Measurements from ENCODE around the gene GPHB5.
"Not testable (repeated sequence)": the region's sequence is repeated elsewhere in the genome, so short reads cannot be mapped to it uniquely, and the experiment has no call there.

GPHB5 gene, protein sequence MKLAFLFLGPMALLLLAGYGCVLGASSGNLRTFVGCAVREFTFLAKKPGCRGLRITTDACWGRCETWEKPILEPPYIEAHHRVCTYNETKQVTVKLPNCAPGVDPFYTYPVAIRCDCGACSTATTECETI

DNA sequence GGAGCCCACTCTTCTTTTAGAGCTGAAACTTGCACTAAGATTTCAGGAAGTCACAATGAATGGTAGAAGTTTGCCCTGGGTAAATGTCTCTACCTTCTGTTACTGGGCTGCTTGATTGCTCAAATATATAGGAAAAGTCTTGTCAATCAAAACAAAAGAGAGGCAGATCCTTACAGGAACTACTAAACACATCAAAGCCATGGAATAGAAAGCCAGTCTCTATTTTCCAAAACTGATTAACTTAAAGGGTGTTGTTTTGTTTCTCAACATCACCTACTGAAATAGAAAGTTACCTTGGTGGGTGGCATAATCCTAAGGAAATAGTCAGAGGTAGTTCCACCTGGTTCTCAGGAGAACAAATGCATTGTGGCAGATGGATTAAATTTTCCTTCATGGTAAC lies at the start of gene GPHB5:
Gene GPHB5 (minus strand): TSS at position 101 of the 400 bp plus-strand sequence. CDS start 1,086 bp downstream, outside the sequence.
- DNase-seq (ENCODE audit: low spot score) = no peak

DNA sequence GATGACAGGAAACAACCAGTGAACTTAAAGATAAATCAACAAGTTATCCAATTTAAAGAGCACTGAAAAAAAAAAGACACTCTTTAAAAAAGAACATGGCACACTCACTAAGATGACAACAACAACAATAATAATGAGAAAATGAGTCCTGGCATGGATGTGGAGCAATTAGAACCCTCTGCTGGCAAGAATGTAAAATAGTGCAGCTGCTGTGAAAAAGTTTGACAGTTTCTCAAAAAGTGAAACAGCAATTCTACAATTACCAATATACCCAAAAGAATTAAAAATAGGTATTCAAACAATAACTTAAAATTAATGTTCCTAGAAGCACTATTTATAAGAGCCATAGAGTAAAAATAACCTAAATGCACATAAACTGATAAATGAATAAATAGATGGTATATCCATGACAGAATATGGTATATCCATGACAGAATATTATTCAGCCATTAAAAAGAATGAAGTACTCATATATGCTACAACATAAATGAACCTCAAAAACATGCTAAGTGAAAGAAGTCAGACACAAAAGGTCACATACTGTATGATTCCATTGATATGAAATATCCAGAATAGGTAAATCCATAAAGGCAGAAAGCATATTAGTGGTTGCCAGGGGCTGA lies 49.1 kb upstream of the GPHB5 start:
- no peak for DNase-seq (ENCODE audit: low spot score)

DNA sequence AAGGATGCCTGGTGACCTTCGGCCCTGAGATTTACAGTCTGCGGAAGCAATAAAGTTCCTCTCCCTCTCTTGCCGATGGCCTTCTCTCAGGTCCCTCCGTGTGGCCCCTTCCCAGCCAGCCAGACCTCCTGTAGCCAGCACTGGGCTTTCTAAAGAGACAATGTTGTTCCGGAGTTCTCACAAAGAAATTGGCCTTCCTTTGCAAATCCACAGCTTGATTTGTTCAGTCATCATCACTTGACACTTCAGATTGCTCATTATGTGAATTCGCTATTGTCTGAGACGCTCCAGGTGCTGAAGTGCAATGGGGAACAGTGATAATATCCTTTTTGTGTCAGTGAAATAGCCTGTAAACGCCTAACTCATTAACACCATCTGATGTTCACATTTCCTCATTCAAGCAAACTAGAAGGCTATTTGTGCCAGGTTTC lies 43.7 kb upstream of the GPHB5 start:
- DNase-seq (ENCODE audit: low spot score) = no peak

DNA sequence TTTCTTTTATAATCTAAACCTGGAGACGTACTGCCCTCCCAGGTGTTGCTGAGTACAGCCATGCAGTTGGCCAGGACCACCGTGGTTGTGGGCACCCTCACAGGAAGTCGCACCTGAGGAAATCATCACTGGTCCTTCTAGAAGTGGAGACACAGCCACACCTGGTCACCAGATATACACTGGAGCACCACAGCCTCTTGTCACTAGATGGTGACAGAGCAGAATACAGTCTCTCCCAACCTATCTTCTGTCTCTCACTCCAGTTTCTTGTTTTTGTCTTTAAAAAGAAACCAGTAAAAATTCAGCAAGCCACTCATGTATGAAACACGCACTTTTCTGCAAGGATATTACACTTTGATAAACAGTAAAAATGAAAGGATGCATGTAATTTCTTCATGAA lies 43.1 kb upstream of the GPHB5 start:
- DNase-seq (ENCODE audit: low spot score) = no peak

DNA sequence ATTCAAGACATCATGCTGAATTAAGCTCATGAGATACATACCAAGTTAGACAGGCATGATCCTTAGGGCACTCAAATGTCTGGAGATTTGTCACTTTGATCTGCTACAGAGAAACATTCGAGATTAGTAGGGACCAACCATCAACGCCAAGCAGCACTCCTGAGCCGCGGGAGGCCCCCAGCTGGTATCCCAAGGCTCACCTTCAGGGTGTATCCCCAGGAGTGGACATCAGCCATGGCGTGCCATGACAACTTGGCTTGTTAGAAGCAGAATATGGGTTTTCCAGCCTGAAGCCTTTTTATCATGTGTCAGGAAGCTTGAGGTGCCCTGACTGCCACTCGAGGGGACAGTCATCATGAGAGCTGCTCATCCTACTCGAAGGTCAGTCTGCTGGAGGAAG lies 39.1 kb upstream of the GPHB5 start:
- no peak for DNase-seq (ENCODE audit: low spot score)

DNA sequence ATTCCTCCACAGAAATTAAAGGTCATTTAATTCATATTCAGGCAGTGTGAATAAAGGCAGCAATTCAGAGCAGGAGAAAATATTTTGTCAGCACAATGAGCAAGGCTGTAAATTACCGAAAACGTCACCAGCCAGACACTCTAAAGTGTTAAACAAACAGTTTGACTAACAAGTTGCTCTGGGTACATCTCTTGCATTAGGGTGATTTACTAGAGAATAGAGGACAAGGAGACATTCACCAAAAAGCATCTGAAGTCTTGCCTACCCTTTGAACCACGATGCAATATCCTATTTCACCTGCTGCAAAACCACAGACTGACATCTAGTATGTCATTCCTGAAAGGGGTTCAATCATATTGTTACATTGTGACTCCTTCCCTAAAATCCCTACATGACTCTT lies 27.1 kb upstream of the GPHB5 start:
- DNase-seq (ENCODE audit: low spot score) = no peak

DNA sequence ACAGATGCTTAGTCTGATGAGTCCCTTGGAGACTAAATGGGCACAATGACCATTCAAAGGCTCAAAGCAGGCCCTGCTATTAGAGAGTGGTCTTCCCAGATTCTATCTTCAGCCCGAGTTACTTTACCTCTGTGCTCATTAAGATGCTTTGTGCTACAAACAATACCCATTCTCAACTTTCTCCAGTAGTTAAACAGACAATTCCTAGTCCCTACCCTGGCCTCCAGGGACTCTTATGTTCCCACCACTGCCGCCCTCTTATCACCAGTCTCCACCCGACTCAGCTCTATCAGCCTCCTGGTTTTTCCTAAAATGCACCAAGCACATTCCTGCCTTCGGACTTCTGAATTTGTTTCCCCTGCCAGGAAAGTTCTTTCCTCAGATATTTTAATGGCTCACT lies 25.6 kb upstream of the GPHB5 start:
- no peak for DNase-seq (ENCODE audit: low spot score)

DNA sequence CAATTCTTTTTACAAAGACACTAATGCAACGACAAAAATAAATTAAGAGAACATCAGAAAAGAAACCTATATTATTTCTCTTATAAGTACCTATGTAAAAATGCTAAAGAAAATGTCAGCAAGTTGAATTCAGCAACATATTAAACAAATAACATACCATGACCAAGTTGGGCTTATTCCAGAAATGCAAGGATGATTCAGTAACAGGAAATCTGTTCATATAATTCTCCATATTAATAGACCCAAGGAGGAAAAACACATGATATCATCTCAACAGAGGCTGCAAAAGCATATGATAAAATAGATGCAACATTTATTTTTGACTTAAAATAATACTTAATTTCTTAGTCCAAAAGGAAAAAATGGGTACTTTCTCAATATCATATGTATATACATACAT lies 25.1 kb upstream of the GPHB5 start:
- DNase-seq (ENCODE audit: low spot score) = no peak

DNA sequence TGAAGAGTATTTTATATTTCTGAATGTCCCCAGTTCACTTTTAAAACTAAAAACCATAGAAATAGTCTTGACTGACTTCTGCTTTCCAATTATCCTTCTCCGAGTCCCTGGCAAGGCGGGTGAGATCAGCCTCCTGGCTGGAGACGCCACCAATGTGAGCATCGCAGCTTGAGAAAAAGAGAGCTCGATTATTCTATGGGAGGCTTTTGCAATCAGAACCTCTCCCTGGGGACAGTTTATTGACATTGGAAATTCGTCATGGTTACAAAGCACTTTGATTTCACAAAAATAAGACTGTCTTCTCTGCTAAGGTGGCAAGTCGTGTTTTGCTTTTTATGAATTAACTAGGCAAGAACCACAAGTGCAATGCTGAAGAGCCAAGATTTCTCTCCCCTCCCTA lies 23.6 kb upstream of the GPHB5 start:
- no peak for DNase-seq (ENCODE audit: low spot score)

DNA sequence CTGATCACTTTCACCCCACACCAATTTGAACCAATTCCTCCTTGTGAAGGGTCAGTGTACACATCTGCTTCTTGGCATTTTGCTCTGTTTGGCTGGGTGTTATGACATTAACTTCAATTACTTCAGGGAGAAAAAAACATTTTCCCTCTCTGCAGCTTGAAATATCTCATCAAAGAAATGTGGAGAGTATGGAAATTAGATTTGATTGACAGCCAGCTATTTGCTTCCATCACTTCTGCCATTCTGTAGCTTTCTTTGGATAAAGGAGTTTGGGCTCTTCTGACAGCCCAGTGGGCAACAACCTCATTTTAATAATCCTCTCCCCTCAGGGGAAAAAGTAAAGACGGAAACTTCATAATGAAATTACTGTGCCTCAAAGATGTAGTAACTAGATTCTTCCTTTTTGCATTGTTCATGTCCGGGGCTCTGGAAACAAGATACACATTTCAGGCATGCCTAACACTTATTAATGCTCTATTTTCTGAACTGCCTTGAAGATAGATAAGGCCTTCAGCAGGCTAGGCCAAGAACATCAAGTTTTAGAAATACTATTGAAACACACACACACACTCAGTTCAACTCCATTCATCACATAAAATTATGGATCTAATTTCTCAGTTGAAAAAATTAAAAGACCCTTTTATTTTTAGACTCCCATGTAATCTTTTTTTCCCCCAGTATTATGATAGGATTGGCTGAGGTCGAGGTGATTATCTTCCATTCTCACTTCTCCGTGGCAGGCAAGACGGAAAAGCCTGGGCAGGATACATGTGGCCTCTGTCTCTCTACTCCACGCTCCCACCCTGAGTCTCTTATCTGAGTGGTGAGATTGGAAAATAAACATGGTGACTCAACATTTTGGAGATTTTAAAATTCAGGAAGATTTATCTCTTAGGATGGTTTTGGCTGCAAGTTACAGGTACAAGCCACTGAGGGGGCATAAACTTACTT lies 10.3 kb upstream of the GPHB5 start:
- DNase-seq (ENCODE audit: low spot score) = no peak

DNA sequence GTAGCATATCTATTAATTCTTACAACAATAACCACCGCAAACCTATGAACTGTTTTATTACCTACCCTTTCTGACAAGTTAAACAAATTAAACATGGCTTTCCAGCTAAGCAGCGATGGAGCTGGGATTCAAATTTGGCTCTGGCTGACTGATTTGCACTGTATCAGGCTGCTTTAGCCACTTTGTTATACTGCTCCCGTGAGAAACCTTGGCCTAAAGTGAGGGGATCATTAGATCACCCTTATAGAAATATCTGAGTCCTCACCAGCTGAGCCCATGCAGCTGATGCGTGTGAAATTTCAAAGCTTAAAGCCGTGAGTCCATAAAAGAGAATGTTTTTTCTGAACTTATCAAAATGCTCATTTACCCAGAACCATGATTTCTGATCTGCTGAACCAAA lies 8.1 kb upstream of the GPHB5 start:
- no peak for DNase-seq (ENCODE audit: low spot score)

DNA sequence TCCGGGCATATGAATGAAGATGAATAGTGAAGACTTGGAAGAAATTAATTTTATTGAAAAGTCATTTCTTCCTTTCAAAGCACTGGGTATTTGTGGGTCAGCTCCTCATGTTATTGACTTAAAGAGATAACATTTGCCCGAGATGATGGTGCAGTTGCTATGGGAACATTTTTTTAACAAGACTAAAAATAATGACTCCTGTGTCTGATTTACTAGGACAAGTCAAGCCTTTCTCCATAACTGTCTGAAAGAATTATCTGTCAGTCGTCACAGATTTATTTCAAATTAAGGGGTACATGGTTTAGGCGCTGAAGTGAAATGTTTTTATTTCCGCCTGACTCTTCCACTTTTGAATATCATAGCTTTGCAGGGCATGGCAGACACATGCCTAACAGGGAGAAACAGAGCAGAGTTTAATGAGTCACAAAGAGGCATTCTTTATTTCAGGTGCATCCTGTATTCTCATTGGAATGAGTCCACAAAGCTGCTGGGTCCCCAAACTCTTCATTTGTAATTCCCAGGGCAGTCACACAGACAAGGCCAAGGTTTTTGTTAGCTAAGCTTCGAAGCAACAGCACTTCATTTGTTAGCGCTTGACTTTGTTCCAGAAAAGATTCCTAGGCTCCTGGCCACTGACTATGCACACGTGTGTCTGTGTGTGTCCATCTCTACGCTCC lies 4.3 kb upstream of the GPHB5 start:
- no peak for DNase-seq (ENCODE audit: low spot score)

DNA sequence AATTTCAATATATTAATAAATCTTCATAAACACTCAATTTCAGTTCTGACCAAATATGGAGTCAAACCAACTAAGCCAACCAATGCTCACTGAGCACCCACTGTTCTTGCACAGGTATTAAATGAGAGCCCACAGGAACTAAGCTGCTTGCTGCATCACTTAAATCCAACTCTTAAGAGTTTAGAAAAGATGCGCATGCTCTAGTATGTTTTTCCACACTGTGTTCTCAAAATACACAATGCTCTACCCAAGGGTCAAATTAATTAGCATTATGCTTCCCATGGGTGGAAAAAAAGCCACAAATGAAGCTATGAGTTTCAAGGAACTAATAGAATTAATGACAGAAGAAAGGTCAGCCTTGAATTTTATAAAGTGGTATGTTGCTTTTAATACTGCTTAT lies 3.7 kb upstream of the GPHB5 start:
- no peak for DNase-seq (ENCODE audit: low spot score)

DNA sequence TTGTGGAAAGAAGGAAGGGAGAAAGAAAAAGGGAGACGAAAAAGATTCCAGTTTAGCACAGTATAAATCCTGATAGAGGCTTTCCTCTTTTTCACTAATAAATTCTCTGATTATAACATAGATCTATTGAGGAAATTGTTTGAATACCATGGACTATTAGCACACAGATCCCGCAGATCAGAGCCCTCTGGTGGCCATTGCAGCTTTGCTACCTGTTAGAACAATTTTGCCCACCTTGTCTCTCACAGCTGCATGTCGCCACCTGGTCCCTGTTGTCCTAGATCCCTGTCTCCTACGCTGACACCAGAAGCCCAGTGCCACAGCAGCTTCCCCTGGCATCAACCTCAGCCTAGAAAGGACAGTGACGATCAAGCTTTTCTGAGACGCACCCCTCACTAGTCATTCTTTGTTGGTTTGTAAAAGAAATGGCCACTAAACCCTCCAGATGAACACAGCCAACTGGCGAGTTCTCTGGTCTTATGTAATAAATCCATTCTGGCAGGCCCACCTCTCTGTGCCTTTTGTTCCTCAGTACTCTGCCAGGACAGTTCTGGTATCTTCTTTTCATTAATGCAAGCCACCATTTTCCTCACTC lies 9.9 kb downstream of the GPHB5 start:
- no peak for DNase-seq (ENCODE audit: low spot score)

DNA sequence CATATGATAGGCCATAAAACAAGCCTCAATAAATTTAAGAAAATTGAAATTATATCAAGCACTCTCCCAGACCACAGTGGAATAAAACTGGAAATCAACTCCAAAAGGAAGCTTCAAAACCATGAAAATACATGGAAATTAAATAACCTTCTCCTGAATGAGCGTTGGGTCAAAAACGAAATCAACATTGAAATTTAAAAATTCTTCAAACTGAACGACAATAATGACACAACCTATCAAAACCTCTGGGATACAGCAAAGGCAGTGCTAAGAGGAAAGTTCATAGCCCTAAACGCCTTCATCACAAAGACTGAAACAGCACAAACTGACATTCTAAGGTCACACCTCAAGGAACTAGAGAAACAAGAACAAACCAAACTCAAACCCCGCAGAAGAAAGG lies 14.3 kb downstream of the GPHB5 start:
- not testable (repeated sequence) for DNase-seq (ENCODE audit: low spot score)

DNA sequence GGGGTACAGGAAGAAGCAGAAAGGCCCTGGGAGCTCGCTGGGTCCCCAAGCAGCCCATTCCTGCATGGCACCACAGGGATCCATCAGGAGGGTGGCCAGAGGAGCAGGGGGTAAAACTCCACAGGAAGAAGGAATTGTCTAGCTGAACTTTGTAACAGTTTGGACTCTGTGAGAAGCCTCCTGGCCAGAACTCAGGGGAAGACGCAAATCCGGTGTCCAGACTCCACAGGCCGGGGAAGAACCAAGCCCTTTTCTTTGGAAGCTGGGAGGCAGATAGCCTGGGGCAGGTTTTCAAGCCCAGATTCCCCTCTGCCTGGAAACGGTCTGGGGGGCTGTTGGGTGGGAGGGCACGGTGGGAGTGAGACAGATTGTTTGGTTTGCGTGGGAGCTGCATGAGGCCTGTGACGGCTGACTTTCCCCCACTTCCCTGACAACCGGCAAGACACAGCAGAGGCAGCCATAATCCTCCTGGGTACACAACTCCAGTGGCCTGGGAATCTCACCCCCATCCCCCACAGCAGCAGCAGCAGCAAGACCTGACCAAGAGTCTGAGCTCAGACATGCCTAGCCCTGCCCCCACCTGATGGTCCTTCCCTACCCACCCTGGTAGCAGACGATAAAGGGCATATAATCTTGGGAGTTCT lies 16.7 kb downstream of the GPHB5 start:
- no peak for DNase-seq (ENCODE audit: low spot score)

DNA sequence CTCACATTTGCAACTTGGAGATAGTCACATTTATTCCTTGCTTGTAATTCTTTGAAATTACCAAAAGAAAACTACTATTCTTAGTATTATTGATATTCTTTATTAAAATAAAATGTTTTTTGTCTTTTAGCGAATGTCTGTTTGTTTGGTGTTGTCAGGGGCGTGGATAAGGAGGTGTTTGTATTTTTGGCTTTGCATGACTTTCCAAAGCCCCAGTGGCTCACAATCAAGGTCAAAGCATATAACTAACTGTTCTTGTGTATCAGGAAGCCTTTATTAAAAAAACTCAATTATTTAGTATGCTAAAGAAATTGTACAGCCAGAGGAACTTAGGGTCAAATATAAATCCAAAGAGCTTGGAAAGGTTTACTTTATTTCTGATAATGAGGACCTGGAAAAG lies 17.9 kb downstream of the GPHB5 start:
- DNase-seq (ENCODE audit: low spot score) = no peak

DNA sequence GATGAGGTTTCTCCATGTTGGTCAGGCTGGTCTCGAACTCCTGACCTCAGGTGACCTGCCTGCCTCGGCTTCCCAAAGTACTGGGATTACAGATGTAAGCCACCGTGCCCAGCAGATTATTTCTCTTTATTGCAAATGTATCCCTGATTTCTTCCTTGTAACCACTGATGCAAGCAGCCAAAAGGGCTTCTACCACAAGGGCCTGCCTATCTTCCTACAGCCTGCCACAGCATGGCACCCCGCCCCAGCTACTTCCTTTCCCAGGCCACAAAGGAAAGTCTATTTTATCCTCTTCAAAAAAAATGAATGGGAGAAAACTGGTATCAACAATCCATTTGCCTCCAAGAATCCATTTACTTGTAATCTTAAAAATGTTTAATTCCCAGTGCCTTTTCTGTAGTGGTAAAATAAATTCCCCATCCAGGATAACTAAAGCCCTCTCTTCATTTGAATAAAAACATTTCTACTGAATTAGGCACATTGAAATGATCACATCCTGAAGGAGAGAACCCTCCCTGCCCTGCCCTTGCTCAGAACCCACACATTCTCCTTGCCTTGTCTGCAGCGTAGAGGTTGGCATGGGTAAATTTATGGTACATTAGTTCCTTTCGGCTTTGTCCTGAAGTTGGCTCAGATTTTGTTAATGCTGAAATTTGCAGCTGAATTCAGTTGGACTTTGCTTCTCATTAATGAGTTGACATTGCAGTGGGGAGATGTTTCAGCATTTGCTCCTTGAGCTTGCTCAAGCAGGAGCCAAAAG lies 19.2 kb downstream of the GPHB5 start:
- DNase-seq (ENCODE audit: low spot score) = no peak

DNA sequence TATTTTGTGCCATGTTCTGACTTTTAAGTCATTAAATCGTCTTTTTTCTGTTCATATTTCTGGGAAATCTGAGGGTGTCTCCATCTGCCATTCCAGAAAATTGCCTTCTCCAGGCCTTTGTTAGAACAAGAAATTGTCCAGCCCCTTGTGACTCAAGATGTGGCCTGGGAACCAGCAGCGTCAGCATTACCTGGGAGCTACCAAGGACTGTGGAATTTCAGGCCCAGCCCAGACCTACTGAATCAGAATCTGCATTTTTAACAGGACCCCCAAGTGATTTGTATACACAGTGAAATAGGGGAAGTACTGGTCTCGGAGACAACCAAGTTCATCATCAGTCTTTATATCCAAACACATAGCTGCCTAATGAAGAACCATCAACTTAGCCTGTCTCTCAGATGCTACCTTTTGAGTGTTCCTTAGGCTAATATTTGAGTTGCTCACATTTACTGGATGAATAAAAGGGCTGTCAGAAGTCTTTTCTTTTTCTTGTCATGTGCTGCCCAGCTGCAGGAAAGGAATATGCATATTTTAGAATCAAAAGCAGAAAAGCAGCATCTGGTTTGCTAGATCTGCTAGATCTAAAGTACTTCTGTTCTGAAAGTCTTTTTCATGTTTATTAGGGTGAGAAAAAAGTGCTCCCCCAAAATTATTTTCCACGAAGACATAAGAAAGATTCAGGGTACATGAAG lies 21.2 kb downstream of the GPHB5 start:
- DNase-seq (ENCODE audit: low spot score) = no peak

DNA sequence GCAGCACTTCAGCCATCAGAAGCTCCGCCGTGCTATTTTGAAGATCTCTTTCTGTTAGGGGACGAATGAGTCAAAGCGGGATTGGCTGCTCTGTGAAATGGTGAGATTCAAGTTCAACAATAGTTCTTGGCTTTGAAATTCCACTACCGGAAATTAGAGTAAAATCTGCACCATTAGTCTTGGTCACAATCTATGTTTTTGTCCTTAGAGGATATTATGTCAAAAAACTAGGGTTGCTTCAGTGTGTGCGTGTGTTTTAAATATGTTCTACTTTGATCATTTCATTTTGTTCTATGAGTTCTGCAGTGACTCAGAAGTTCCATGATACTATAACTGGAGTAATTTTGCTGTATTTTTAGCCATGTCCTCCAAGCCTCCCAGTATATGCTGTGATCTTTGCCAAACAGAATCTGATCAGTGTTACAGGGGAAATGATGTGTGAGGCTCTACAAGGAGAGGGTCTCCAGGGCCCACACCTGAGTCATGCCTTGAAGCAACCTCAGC lies 22.6 kb downstream of the GPHB5 start:
- peak; percentile 33 for DNase-seq (ENCODE audit: low spot score)

Data from AG08395 (cell line).